GM19099 (cell line): ENCODE data around the gene NCKAP1.

ENCODE experiments used
- POLR2A ChIP-seq: IDR thresholded peaks from 3 replicates; pipeline ENCODE4 v1.6.1; 2011; ENCODE audit warnings: low read depth; ENCODE audit not compliant: insufficient read length; ENCODE audit errors: extremely low read depth

The NCKAP1 gene

GRCh38 chr2:183021613-183022012 is 16.6 kb downstream of the NCKAP1 start:
- TF ChIP-seq POLR2A: no peak

- TF ChIP-seq POLR2A: no peak
These were observed 18.4 kb downstream of the NCKAP1 start for GRCh38 chr2:183019718-183020442.

GRCh38 chr2:183014005-183014404 is 24.3 kb downstream of the NCKAP1 start:
- no peak for TF ChIP-seq POLR2A

GRCh38 chr2:183011743-183012142 is 26.5 kb downstream of the NCKAP1 start:
- no peak for TF ChIP-seq POLR2A

- no peak for TF ChIP-seq POLR2A
These were observed 28.1 kb downstream of the NCKAP1 start for GRCh38 chr2:183010112-183010511.

- no peak for TF ChIP-seq POLR2A
These were observed 28.9 kb downstream of the NCKAP1 start for GRCh38 chr2:183009249-183009899.

- no peak for TF ChIP-seq POLR2A
These were observed 36.3 kb downstream of the NCKAP1 start for GRCh38 chr2:183001948-183002347.

GRCh38 chr2:183000846-183001245 is 37.4 kb downstream of the NCKAP1 start:
- no peak for TF ChIP-seq POLR2A

GRCh38 chr2:182999348-183000028 is 38.8 kb downstream of the NCKAP1 start:
- no peak for TF ChIP-seq POLR2A

- no peak for TF ChIP-seq POLR2A
These were observed 43.9 kb downstream of the NCKAP1 start for GRCh38 chr2:182994228-182994912.

GRCh38 chr2:182982941-182983340 is 55.3 kb downstream of the NCKAP1 start:
- no peak for TF ChIP-seq POLR2A

GRCh38 chr2:182980652-182981051 is 57.6 kb downstream of the NCKAP1 start:
- TF ChIP-seq POLR2A: no peak

- no peak for TF ChIP-seq POLR2A
These were observed 58.1 kb downstream of the NCKAP1 start for GRCh38 chr2:182980115-182980514.

- TF ChIP-seq POLR2A: no peak
These were observed 60.8 kb downstream of the NCKAP1 start for GRCh38 chr2:182977463-182977862.
